Urinary bladder (tissue), 4 donors: ENCODE results near the gene PTBP2. TPM values are rescaled to one million over a fixed set of nuclear protein-coding genes. Genes with fewer than 3 reads are reported as not detected.
"Not testable (repeated sequence)": the region's sequence is repeated elsewhere in the genome, so short reads cannot be mapped to it uniquely, and the experiment has no call there.

ENCODE experiments used
- DNase-seq: peaks from one replicate; pipeline ENCODE4 v3.0.0-alpha.2; 2015; ENCODE audit errors: extremely low spot score
- H3K27ac ChIP-seq: one replicate; pipeline ENCODE4 v1.5.1; 2013; ENCODE audit warnings: low read depth, mild to moderate bottlenecking, moderate library complexity
- H3K36me3 ChIP-seq: one replicate; pipeline ENCODE4 v1.6.1; 2013; ENCODE audit warnings: mild to moderate bottlenecking, moderate library complexity; ENCODE audit not compliant: insufficient read depth
- H3K4me1 ChIP-seq: one replicate; pipeline ENCODE4 v1.6.1; 2013; ENCODE audit warnings: mild to moderate bottlenecking, moderate library complexity; ENCODE audit not compliant: insufficient read depth
- H3K4me3 ChIP-seq: one replicate; pipeline ENCODE4 v1.5.1; 2013; ENCODE audit warnings: low read depth, low read length
- WGBS: extraction: QIAGEN DNeasy Blood & Tissue Kit; methylation state at CpG from one replicate; pipeline ENCODE4 v1.1.7; 2013; 5-methylcytosine and 5-hydroxymethylcytosine counted together
- polyA plus RNA-seq: library from polyadenylated mRNA; stranded (reverse); fragments of 200-250 nt; gene quantifications from one replicate; pipeline ENCODE4 v1.2.3, GENCODE V29; 2013
- total RNA-seq: library from RNA; depleted of rRNA; stranded (reverse); fragments of >200 nt; gene quantifications from one replicate; pipeline ENCODE4 v1.2.3, GENCODE V29; 2014
- donor health status: healthy with polysubstance abuse.
- donor health status: healthy.

The PTBP2 gene
- total and polyA plus RNA-seq, 2 donors = 28.6 to 197 TPM

- Histone ChIP-seq H3K27ac (no peak overlapping the region), H3K4me3 (no peak overlapping the region), H3K4me1 (no peaks in the 10 kb centered on the region), H3K36me3 (peaks cover 6% of the 10 kb centered on the region)
- WGBS = 34% methylated on average over 2 of the region's 2 CpGs
- DNase-seq = no peak
Observed at GRCh38 chr1:96749618-96750017, 28.0 kb downstream of the PTBP2 start.

- Histone ChIP-seq H3K4me3 (no peak overlapping the region), H3K4me1 (no peaks in the 10 kb centered on the region), H3K36me3 (peaks cover 6% of the 10 kb centered on the region), H3K27ac (no peak overlapping the region)
- no peak for DNase-seq
- WGBS = over 99% methylated on average over 2 of the region's 2 CpGs
Observed at GRCh38 chr1:96752394-96752793, 30.8 kb downstream of the PTBP2 start.

GRCh38 chr1:96756789-96757188 is 35.2 kb downstream of the PTBP2 start:
- Histone ChIP-seq H3K36me3 (peaks cover 6% of the 10 kb centered on the region), H3K27ac (no peak overlapping the region), H3K4me1 (no peaks in the 10 kb centered on the region), H3K4me3 (no peak overlapping the region)
- no peak for DNase-seq
- 98% methylated on average over 1 of the region's 1 CpG for WGBS

- H3K4me3 ChIP-seq, H3K27ac ChIP-seq, DNase-seq, H3K4me1 ChIP-seq, H3K36me3 ChIP-seq: not testable (repeated sequence)
- 97% methylated on average over 36 of the region's 36 CpGs for WGBS
Observed at GRCh38 chr1:96762586-96762985, 41.0 kb downstream of the PTBP2 start.

GRCh38 chr1:96763514-96763913 is 41.9 kb downstream of the PTBP2 start:
- no peak for DNase-seq
- Histone ChIP-seq H3K4me1 (no peaks in the 10 kb centered on the region), H3K36me3 (no peaks in the 10 kb centered on the region), H3K27ac (no peak overlapping the region), H3K4me3 (no peak overlapping the region)
- WGBS = 65% methylated on average over 4 of the region's 4 CpGs

GRCh38 chr1:96764469-96764868 is 42.9 kb downstream of the PTBP2 start:
- Histone ChIP-seq H3K4me3 (no peak overlapping the region), H3K36me3 (no peaks in the 10 kb centered on the region), H3K4me1 (no peaks in the 10 kb centered on the region), H3K27ac (no peak overlapping the region)
- DNase-seq = no peak

GRCh38 chr1:96771847-96772246 is 50.3 kb downstream of the PTBP2 start:
- 73% methylated on average over 2 of the region's 2 CpGs for WGBS
- Histone ChIP-seq H3K4me3 (no peak overlapping the region), H3K36me3 (peaks cover 1% of the 10 kb centered on the region), H3K4me1 (no peaks in the 10 kb centered on the region), H3K27ac (no peak overlapping the region)
- no peak for DNase-seq

GRCh38 chr1:96772349-96772748 is 50.8 kb downstream of the PTBP2 start:
- H3K36me3 ChIP-seq = peaks cover 1% of the 10 kb centered on the region
- no peak overlapping the region for H3K4me3 ChIP-seq
- DNase-seq = no peak
- 96% methylated on average over 1 of the region's 1 CpG for WGBS
- no peaks in the 10 kb centered on the region for H3K4me1 ChIP-seq
- H3K27ac ChIP-seq = no peak overlapping the region

GRCh38 chr1:96772972-96773371 is 51.4 kb downstream of the PTBP2 start:
- no peak for DNase-seq
- H3K36me3 ChIP-seq = peaks cover 1% of the 10 kb centered on the region
- WGBS = 97% methylated on average over 4 of the region's 4 CpGs

GRCh38 chr1:96782206-96782605 is 60.6 kb downstream of the PTBP2 start:
- Histone ChIP-seq H3K27ac (no peak overlapping the region), H3K36me3 (peaks cover 2% of the 10 kb centered on the region), H3K4me3 (no peak overlapping the region), H3K4me1 (no peaks in the 10 kb centered on the region)
- no peak for DNase-seq

More at GRCh38 chr1:96772972-96773371, 51.4 kb downstream of the PTBP2 start:
- H3K27ac ChIP-seq = no peak overlapping the region
- H3K4me3 ChIP-seq = no peak overlapping the region
- H3K4me1 ChIP-seq = no peaks in the 10 kb centered on the region

GRCh38 chr1:96782856-96783255 is 61.3 kb downstream of the PTBP2 start:
- no peak overlapping the region for H3K27ac ChIP-seq
- no peaks in the 10 kb centered on the region for H3K4me1 ChIP-seq
- no peak overlapping the region for H3K4me3 ChIP-seq
- peaks cover 2% of the 10 kb centered on the region for H3K36me3 ChIP-seq
- DNase-seq = no peak

GRCh38 chr1:96790599-96790998 is 69.0 kb downstream of the PTBP2 start:
- no peak for DNase-seq
- Histone ChIP-seq H3K36me3 (peaks cover 2% of the 10 kb centered on the region), H3K4me1 (no peaks in the 10 kb centered on the region), H3K27ac (no peak overlapping the region), H3K4me3 (no peak overlapping the region)
- WGBS = 93% methylated on average over 2 of the region's 2 CpGs

GRCh38 chr1:96792220-96792619 is 70.6 kb downstream of the PTBP2 start:
- Histone ChIP-seq H3K4me1 (no peaks in the 10 kb centered on the region), H3K27ac (no peak overlapping the region), H3K36me3 (no peaks in the 10 kb centered on the region), H3K4me3 (no peak overlapping the region)
- DNase-seq = no peak
- WGBS = 99% methylated on average over 4 of the region's 4 CpGs

GRCh38 chr1:96801696-96802095 is 80.1 kb downstream of the PTBP2 start:
- WGBS = 97% methylated on average over 10 of the region's 14 CpGs
- DNase-seq, H3K36me3 ChIP-seq, H3K4me1 ChIP-seq, H3K27ac ChIP-seq, H3K4me3 ChIP-seq: not testable (repeated sequence)

- H3K4me3 ChIP-seq = no peak overlapping the region
- DNase-seq = no peak
- no peak overlapping the region for H3K27ac ChIP-seq
- H3K4me1 ChIP-seq = no peaks in the 10 kb centered on the region
- peaks cover 2% of the 10 kb centered on the region for H3K36me3 ChIP-seq
- 54% methylated on average over 5 of the region's 5 CpGs for WGBS
Observed at GRCh38 chr1:96804648-96805047, 83.1 kb downstream of the PTBP2 start.
